GM19468 (cell line): Measurements from ENCODE around the gene DMD.
A peak's percentile ranks its signal among the peaks of the same experiment; 100 is the strongest.

Experiments
- ATAC-seq: cut with Tn5 transposase; IDR thresholded peaks from one replicate; pipeline ENCODE4 v1.9.1; 2021; ENCODE audit warnings: mild to moderate bottlenecking, moderate library complexity, moderate number of reproducible peaks; ENCODE audit not compliant: unreplicated experiment; ENCODE audit errors: extremely low read depth

DMD gene

DNA sequence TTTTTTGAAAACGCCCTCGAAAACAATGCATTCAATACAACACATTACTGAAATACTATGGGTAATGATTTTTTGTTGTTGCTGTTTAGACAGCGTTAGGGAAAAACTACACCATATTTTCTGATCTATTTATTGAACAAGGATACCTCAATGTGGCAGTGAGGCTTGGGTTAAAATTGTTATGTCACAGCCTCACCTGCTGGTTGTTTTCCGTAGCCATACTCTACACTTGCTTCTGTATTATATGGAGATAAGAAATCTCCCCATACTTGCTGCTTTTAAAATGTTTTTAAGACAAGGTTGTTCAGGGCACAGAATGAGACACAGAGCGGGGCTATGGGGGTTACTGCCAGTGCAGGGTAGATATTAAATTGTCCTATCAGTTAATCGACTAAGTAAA, 1917.9 kb downstream of the DMD start:
- no peak for ATAC-seq

DNA sequence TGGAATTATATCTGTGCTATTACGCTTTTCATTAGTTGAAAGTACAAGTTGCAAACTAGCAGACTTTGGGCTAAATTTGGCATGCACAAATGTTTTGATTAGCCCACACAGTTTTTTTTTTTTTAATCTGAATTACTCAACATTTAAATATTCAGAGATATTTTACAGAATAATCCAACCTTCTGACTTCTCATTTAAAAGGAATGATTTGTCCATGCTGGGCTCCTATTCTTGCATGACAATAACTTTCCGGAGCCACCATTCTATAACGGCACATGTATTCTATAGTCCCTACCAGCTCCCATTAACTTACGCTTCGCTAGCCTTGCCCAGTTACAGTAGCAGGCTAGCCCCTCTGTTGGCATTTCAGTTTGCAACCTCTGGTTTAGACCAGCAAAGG, 1920.2 kb downstream of the DMD start:
- no peak for ATAC-seq

DNA sequence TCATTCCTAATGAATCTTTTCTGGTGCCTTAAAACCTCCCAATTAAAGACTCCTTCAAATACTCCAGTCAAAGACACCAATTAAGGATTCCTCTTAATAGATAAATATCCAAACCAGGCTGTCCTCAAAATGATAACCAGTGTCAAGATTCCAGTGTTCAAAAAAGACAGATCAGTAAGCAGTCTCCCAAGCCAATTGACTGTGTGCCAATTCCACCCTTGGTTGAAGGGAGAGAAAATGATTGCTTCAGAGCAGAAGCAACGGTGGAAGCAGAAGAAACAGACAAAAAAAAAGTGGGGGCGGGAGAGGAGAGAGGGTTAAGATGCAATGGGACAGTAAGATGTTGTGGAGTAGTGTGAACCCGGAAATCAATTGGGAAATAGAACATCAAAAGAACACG, 1923.5 kb downstream of the DMD start:
- no peak for ATAC-seq

GRCh38 chrX:31280580-31280979, 1930.8 kb downstream of the DMD start:
- no peak for ATAC-seq

DNA sequence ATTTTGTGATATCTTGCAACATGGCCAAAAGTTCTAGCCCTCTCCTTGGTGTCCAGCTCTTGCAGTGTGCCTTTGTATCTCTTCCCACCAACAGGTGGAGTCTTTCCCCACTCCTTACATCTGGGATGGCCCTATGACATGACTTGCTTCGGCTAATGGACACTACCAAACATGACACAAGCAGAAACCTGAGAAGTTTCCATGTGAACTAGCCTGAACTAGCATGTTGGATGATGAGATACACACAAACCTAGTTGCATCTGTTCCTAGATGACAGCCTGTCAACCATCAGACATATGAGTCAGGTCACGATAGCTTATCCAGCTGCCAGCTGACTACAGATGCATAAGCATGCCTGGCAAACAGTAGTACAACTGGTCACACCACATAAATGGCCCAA, 1932.0 kb downstream of the DMD start:
- no peak for ATAC-seq

DNA sequence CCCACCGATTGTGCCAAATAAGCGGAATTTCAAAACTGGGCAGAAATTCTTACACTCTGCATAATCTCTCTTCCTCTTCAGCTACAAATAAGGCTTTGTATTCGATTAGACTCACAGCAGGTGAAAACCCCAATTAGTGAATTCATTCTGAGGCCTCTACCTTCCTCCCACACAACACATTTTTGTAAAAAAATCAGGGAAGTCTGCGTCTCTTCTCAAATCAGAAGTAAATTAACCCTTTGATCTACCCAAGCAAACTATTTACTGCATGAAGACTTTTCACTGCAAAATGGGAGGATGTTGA, 1938.9 kb downstream of the DMD start:
- ATAC-seq: no peak

- ATAC-seq: no peak
Measured at GRCh38 chrX:31271615-31272471, 1939.5 kb downstream of the DMD start.

DNA sequence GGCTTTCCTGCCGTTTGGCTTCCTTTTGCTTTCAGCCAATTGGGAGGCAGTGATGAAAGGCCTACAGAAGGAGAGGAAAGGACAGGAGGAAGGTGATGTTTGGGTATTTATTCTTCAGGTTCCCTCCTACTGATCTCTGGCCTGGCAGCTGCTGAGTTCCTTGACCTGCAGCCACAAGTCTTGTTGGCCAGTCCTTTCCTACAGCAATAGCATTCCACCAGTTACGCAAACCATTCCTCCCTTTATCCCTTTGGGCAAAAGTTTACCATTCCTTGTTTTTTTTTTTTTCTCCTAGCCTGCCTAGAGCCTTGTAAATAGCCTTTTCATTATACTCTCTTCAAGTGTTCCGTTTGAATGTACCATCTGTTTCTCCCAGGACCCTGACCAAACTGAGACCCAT, 1941.4 kb downstream of the DMD start:
- ATAC-seq: no peak

GRCh38 chrX:31268359-31268758, 1943.0 kb downstream of the DMD start:
- no peak for ATAC-seq

- peak; percentile 28 for ATAC-seq
Measured at GRCh38 chrX:31266203-31267076, 1944.9 kb downstream of the DMD start.

GRCh38 chrX:31265383-31265782, 1946.0 kb downstream of the DMD start:
- ATAC-seq: no peak

GRCh38 chrX:31260351-31260750, 1951.0 kb downstream of the DMD start:
- no peak for ATAC-seq

GRCh38 chrX:31258166-31258565, 1953.2 kb downstream of the DMD start:
- no peak for ATAC-seq

- ATAC-seq: no peak
Measured at GRCh38 chrX:31255310-31256033, 1955.9 kb downstream of the DMD start.

- ATAC-seq: no peak
Measured at GRCh38 chrX:31252133-31252532, 1959.2 kb downstream of the DMD start.

- no peak for ATAC-seq
Measured at GRCh38 chrX:31251336-31251735, 1960.0 kb downstream of the DMD start.

DNA sequence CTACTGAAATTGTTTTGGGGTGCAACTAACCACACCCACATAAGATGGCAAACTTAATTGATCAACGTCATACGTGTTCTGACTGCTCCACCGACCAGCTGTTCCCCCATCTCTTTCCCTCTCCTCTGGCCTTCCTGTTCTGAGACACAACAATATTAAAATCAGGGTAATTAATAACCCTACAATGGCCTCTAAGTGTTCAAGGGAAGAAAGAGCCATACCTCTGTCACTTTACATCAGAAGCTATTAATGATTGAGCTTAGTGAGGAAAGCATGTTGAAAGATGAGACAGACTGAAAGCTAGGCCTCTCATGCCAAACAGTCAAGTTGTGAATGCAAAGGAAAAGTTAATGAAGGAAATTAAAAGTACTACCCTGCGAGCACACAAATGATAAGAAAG, 1965.6 kb downstream of the DMD start:
- ATAC-seq: peak; percentile 68

- no peak for ATAC-seq
Measured at GRCh38 chrX:31243804-31244203, 1967.5 kb downstream of the DMD start.

DNA sequence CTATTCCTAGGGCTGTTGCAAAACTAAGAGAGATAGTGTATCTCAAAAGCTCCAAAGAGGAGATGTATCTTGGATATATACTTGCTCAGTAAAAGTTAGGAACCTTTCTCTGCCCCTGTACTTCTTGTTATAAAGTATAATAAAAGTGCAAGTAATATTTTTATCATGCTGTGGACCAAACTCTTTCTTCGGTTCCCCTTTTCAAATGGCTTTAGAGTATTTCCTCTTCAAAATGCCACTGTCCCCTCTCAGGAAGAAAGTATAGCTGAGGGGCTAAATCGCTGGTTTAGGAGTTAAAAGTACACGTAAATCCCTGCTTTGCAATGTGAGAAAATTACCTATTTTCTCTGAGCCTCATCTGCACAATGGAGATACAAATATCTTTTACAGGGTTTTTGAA, 1970.4 kb downstream of the DMD start:
- ATAC-seq: no peak

DNA sequence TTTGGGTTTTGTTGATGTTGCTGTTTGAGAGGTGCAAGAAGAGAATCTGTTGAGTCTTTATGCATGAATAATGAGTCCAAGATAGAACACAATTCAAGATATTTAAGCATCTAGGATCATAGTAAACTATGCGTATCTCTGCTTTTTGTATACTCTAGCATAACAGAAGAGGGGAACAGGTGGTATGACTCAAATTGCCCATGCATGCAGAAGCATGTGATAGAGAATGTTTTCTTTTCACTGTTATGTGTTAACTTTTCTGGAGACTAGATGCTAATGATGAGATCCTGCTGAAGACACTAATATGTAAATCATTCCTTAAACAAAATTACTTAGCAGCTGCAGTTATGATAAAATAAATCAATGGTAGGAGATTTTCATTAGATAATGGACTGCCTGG, 1974.2 kb downstream of the DMD start:
- ATAC-seq: peak; percentile 36

GRCh38 chrX:31236231-31236630, 1975.1 kb downstream of the DMD start:
- peak; percentile 35 for ATAC-seq
